ENCODE results near the gene AGAP1.

DNA sequence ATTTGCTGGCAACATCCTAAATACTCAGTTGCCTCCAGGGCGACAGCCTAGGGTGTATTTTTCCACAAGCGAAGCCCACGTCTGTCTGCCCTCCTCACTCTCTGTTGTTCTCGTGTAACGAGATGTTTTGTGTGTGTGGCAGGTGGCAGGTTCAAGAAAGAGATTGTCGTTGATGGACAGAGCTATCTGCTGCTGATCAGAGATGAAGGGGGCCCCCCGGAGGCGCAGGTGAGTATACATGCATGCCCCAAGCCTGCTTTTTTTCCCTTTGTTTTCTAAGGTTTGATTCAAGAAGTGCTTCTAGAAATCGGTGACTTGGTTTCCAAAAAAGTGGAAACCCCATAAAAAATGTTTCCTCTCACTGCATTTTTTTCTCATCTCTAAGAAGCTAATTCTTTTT, 247.0 kb downstream of the AGAP1 start:
- no peak for TF ChIP-seq POLR2A (IDR thresholded peaks at IDR 0.05)
- TF ChIP-seq, protein P1, sequence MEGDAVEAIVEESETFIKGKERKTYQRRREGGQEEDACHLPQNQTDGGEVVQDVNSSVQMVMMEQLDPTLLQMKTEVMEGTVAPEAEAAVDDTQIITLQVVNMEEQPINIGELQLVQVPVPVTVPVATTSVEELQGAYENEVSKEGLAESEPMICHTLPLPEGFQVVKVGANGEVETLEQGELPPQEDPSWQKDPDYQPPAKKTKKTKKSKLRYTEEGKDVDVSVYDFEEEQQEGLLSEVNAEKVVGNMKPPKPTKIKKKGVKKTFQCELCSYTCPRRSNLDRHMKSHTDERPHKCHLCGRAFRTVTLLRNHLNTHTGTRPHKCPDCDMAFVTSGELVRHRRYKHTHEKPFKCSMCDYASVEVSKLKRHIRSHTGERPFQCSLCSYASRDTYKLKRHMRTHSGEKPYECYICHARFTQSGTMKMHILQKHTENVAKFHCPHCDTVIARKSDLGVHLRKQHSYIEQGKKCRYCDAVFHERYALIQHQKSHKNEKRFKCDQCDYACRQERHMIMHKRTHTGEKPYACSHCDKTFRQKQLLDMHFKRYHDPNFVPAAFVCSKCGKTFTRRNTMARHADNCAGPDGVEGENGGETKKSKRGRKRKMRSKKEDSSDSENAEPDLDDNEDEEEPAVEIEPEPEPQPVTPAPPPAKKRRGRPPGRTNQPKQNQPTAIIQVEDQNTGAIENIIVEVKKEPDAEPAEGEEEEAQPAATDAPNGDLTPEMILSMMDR (IDR thresholded peaks at IDR 0.05), result peak in 2 of 6 experiments; percentile 4 to 31
